Measurements from ENCODE around the gene ZNF576. TPM values are rescaled to one million over a fixed set of nuclear protein-coding genes. Genes with fewer than 3 reads are reported as not detected.
"Not testable (repeated sequence)": the region's sequence is repeated elsewhere in the genome, so short reads cannot be mapped to it uniquely, and the experiment has no call there.

Gene ZNF576
- total and polyA plus RNA-seq, 7 donors = 10.3 to 22.7 (median 16.0) TPM

- Histone ChIP-seq H3K36me3 (ENCODE audit: insufficient read depth in 1 of 2, low read depth in 1 of 2) (peaks cover 0 to 3% of the 10 kb centered on the region in 2 donors), H3K27me3 (ENCODE audit: insufficient read depth in 3 of 3, low read length in 2 of 3) (peaks cover 0 to 10% (median 5%) of the 10 kb centered on the region in 3 donors), H3K27ac (no peak overlapping the region), H3K4me1 (no peaks in the 10 kb centered on the region), H3K9me3 (no peaks in the 10 kb centered on the region), H3K4me3 (no peak overlapping the region)
- intact Hi-C loops (cut with DNase I) = no loop called here
- WGBS, 3 donors = 26 to 40% (median 29%) methylated on average over 3 of the region's 3 CpGs
- ATAC-seq = no peak
- TF ChIP-seq CTCF (IDR thresholded peaks at IDR 0.05) = no peak
- no peak for DNase-seq
These were observed 46.9 kb downstream of the ZNF576 start for GRCh38 chr19:43643326-43643725.

- Histone ChIP-seq H3K9me3 (no peaks in the 10 kb centered on the region), H3K27ac (no peak overlapping the region), H3K4me1 (no peaks in the 10 kb centered on the region), H3K36me3 (ENCODE audit: insufficient read depth in 1 of 2, low read depth in 1 of 2) (peaks cover 0 to 9% of the 10 kb centered on the region in 2 donors), H3K27me3 (ENCODE audit: insufficient read depth in 3 of 3, low read length in 2 of 3) (peaks cover 0 to 8% (median 5%) of the 10 kb centered on the region in 3 donors), H3K4me3 (no peak overlapping the region)
- intact Hi-C loops (cut with DNase I) = no loop called here
- ATAC-seq (no peak), DNase-seq (no peak)
- 77 to 88% (median 78%) methylated on average over 13 of the region's 13 CpGs for WGBS, 3 donors
- TF ChIP-seq CTCF (IDR thresholded peaks at IDR 0.05) = no peak
These were observed 47.8 kb downstream of the ZNF576 start for GRCh38 chr19:43644181-43644580.

GRCh38 chr19:43648633-43649032, 52.2 kb downstream of the ZNF576 start:
- TF ChIP-seq CTCF (IDR thresholded peaks at IDR 0.05) = no peak
- 96 to 99% (median 98%) methylated on average over 6 of the region's 6 CpGs for WGBS, 3 donors
- ATAC-seq = no peak
- no peak for DNase-seq
- no peak overlapping the region for H3K4me3 ChIP-seq
- no peaks in the 10 kb centered on the region for H3K27me3 ChIP-seq (ENCODE audit: insufficient read depth in 3 of 3, low read length in 2 of 3)
- no peak overlapping the region for H3K27ac ChIP-seq
- H3K4me1 ChIP-seq = no peaks in the 10 kb centered on the region
- peaks cover 0 to 9% of the 10 kb centered on the region in 2 donors for H3K36me3 ChIP-seq (ENCODE audit: insufficient read depth in 1 of 2, low read depth in 1 of 2)
- intact Hi-C loops (cut with DNase I) = no loop called here
- no peaks in the 10 kb centered on the region for H3K9me3 ChIP-seq

GRCh38 chr19:43649514-43649913, 53.1 kb downstream of the ZNF576 start:
- no peaks in the 10 kb centered on the region for H3K27me3 ChIP-seq (ENCODE audit: insufficient read depth in 3 of 3, low read length in 2 of 3)
- no peaks in the 10 kb centered on the region for H3K9me3 ChIP-seq
- ATAC-seq = no peak
- no peak for DNase-seq
- no peaks in the 10 kb centered on the region for H3K4me1 ChIP-seq
- intact Hi-C loops (cut with DNase I) = no loop called here
- no peak overlapping the region for H3K27ac ChIP-seq
- H3K4me3 ChIP-seq = no peak overlapping the region
- TF ChIP-seq CTCF (IDR thresholded peaks at IDR 0.05) = no peak
- H3K36me3 ChIP-seq (ENCODE audit: insufficient read depth in 1 of 2, low read depth in 1 of 2) = peaks cover 0 to 9% of the 10 kb centered on the region in 2 donors
- 64 to 73% (median 69%) methylated on average over 2 of the region's 2 CpGs for WGBS, 3 donors

GRCh38 chr19:43650276-43650675, 53.9 kb downstream of the ZNF576 start:
- not testable (repeated sequence) for DNase-seq; H3K4me1 ChIP-seq; H3K27me3 ChIP-seq (ENCODE audit: insufficient read depth in 3 of 3, low read length in 2 of 3); H3K4me3 ChIP-seq; H3K27ac ChIP-seq; ATAC-seq; H3K36me3 ChIP-seq (ENCODE audit: insufficient read depth in 1 of 2, low read depth in 1 of 2); H3K9me3 ChIP-seq
- intact Hi-C loops (cut with DNase I) = loop anchor here (5.0 to 10.0 kb wide), 4 partner anchors 98 to 1198 kb away; no protein-coding TSS in a partner anchor
- 94 to 99% (median 96%) methylated on average over 7 of the region's 7 CpGs for WGBS, 3 donors

Other genes with a start within 250 kb of the ZNF576 start
- 1 to 10 TPM in 1 of 4 donors, under 1 TPM in 2, not detected in 1; 0.16 to 1.1 (median 0.34) TPM for gene CD177, start 242.9 kb upstream of the ZNF576 start, total RNA-seq
- under 1 TPM in 2 of 3 donors, not detected in 1; 0.03 to 0.04 TPM for gene CD177, start 242.9 kb upstream of the ZNF576 start, polyA plus RNA-seq
- not detected for gene TEX101, start 181.7 kb upstream of the ZNF576 start, total RNA-seq
- gene TEX101, start 181.7 kb upstream of the ZNF576 start, polyA plus RNA-seq = not detected
- gene LYPD3, start 131.0 kb upstream of the ZNF576 start, total RNA-seq = not detected
- gene LYPD3, start 131.0 kb upstream of the ZNF576 start, polyA plus RNA-seq = under 1 TPM in 2 of 3 donors, not detected in 1; 0.12 to 0.26 TPM
- gene PHLDB3, start 91.8 kb upstream of the ZNF576 start, total RNA-seq = 1 to 10 TPM; 3.1 to 5.7 (median 4.5) TPM
- gene PHLDB3, start 91.8 kb upstream of the ZNF576 start, polyA plus RNA-seq = 1 to 10 TPM; 2.0 to 4.7 (median 3.2) TPM
- 10 to 100 TPM; 13.0 to 20.9 (median 16.6) TPM for gene ETHE1, start 69.4 kb upstream of the ZNF576 start, total RNA-seq
- gene ETHE1, start 69.4 kb upstream of the ZNF576 start, polyA plus RNA-seq = 10 to 100 TPM; 18.5 to 22.8 (median 20.3) TPM
- 1 to 10 TPM in 3 of 4 donors, under 1 TPM in 1; 0.40 to 1.6 (median 1.2) TPM for gene ZNF575, start 63.4 kb upstream of the ZNF576 start, total RNA-seq
- gene ZNF575, start 63.4 kb upstream of the ZNF576 start, polyA plus RNA-seq = 1 to 10 TPM in 1 of 3 donors, under 1 TPM in 2; 0.23 to 1.1 (median 0.35) TPM
- gene XRCC1, start 21.1 kb upstream of the ZNF576 start, total RNA-seq = 10 to 100 TPM; 12.7 to 22.1 (median 14.8) TPM
- 10 to 100 TPM; 13.5 to 21.6 (median 14.1) TPM for gene XRCC1, start 21.1 kb upstream of the ZNF576 start, polyA plus RNA-seq
- gene PINLYP, start 20.8 kb upstream of the ZNF576 start, total RNA-seq = 1 to 10 TPM in 1 of 4 donors, under 1 TPM in 2, not detected in 1; 0.66 to 1.1 (median 0.86) TPM
- gene PINLYP, start 20.8 kb upstream of the ZNF576 start, polyA plus RNA-seq = 1 to 10 TPM in 1 of 3 donors, under 1 TPM in 2; 0.66 to 1.3 (median 0.90) TPM
- gene IRGQ, start 461 bp upstream of the ZNF576 start, total RNA-seq = 10 to 100 TPM; 16.3 to 26.9 (median 22.4) TPM
- 10 to 100 TPM in 2 of 3 donors, 1 to 10 TPM in 1; 5.5 to 23.3 (median 11.9) TPM for gene IRGQ, start 461 bp upstream of the ZNF576 start, polyA plus RNA-seq
- under 1 TPM in 3 of 4 donors, not detected in 1; 0.12 to 0.34 (median 0.19) TPM for gene SRRM5, start 15.5 kb downstream of the ZNF576 start, total RNA-seq
- gene SRRM5, start 15.5 kb downstream of the ZNF576 start, polyA plus RNA-seq = 1 to 10 TPM in 1 of 3 donors, under 1 TPM in 2; 0.10 to 1.1 (median 0.52) TPM
- gene ZNF428, start 23.0 kb downstream of the ZNF576 start, total RNA-seq = 10 to 100 TPM; 17.2 to 39.0 (median 28.0) TPM
- gene ZNF428, start 23.0 kb downstream of the ZNF576 start, polyA plus RNA-seq = 10 to 100 TPM; 12.4 to 33.5 (median 27.5) TPM
- 10 to 100 TPM in 1 of 4 donors, 1 to 10 TPM in 3; 4.4 to 10.6 (median 5.0) TPM for gene CADM4, start 43.3 kb downstream of the ZNF576 start, total RNA-seq
- 1 to 10 TPM; 1.8 to 4.7 (median 3.1) TPM for gene CADM4, start 43.3 kb downstream of the ZNF576 start, polyA plus RNA-seq
- gene PLAUR, start 73.6 kb downstream of the ZNF576 start, total RNA-seq = 1 to 10 TPM; 1.8 to 6.1 (median 3.9) TPM
- 1 to 10 TPM; 1.0 to 9.7 (median 2.5) TPM for gene PLAUR, start 73.6 kb downstream of the ZNF576 start, polyA plus RNA-seq
- not detected for gene IRGC, start 119.5 kb downstream of the ZNF576 start, total RNA-seq
- not detected for gene IRGC, start 119.5 kb downstream of the ZNF576 start, polyA plus RNA-seq
- gene SMG9, start 158.4 kb downstream of the ZNF576 start, total RNA-seq = 10 to 100 TPM; 11.6 to 27.1 (median 15.1) TPM
- gene SMG9, start 158.4 kb downstream of the ZNF576 start, polyA plus RNA-seq = 10 to 100 TPM; 10.1 to 29.1 (median 13.7) TPM
- gene KCNN4, start 184.4 kb downstream of the ZNF576 start, total RNA-seq = under 1 TPM; 0.26 to 0.89 (median 0.40) TPM
- under 1 TPM; 0.09 to 0.43 (median 0.21) TPM for gene KCNN4, start 184.4 kb downstream of the ZNF576 start, polyA plus RNA-seq
- under 1 TPM; 0.23 to 0.79 (median 0.58) TPM for gene LYPD5, start 205.9 kb downstream of the ZNF576 start, total RNA-seq
- gene LYPD5, start 205.9 kb downstream of the ZNF576 start, polyA plus RNA-seq = under 1 TPM; 0.22 to 0.27 (median 0.26) TPM
- 1 to 10 TPM; 3.1 to 8.7 (median 4.6) TPM for gene ZNF283, start 230.7 kb downstream of the ZNF576 start, total RNA-seq
- gene ZNF283, start 230.7 kb downstream of the ZNF576 start, polyA plus RNA-seq = 1 to 10 TPM in 2 of 3 donors, under 1 TPM in 1; 0.79 to 7.8 (median 1.0) TPM

All from psoas muscle (tissue), 8 donors.